IPS-18a (cell line): ENCODE measurements around the gene MROH7.
A peak's percentile ranks its signal among the peaks of the same experiment; 100 is the strongest.

Source experiments
- H3K27ac ChIP-seq: one replicate; pipeline ENCODE4 v1.5.1; 2013; ENCODE audit warnings: low read length
- H3K27me3 ChIP-seq: one replicate; pipeline ENCODE4 v1.6.1; 2013; ENCODE audit warnings: mild to moderate bottlenecking, low read length; ENCODE audit not compliant: control insufficient read depth, insufficient read depth
- H3K36me3 ChIP-seq: one replicate; pipeline ENCODE4 v1.6.1; 2013; ENCODE audit warnings: low read depth, low read length; ENCODE audit not compliant: control insufficient read depth
- H3K4me1 ChIP-seq: one replicate; pipeline ENCODE4 v1.6.1; 2013; ENCODE audit warnings: low read depth, low read length; ENCODE audit not compliant: control insufficient read depth
- H3K4me3 ChIP-seq: one replicate; pipeline ENCODE4 v1.5.1; 2013; ENCODE audit warnings: low read length
- H3K9ac ChIP-seq: one replicate; pipeline ENCODE4 v1.6.1; 2013; ENCODE audit warnings: mild to moderate bottlenecking, low read length, moderate library complexity
- H3K9me3 ChIP-seq: one replicate; pipeline ENCODE4 v1.6.1; 2013; ENCODE audit warnings: low read depth, low read length; ENCODE audit not compliant: control insufficient read depth

The MROH7 gene

DNA sequence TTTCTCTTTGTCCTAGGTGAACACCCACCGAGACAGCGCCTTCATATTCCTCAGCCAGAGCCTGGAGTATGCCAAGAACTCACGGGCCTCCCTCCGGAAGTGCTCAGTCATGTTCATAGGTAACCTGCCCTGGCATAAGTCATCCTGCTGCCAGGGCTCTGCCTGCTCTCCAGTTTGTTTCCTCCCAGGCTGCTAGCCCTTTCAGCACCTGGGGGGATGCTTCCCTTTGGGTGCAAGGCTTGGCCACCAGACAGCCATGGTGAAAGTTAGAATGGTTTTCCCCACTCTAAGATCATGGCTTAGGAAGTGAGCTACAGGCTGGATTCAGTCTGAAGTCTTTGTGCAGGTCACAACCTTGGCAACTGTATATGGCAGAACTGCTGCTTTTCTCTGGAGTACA, 64.8 kb downstream of the MROH7 start:
- H3K9me3 ChIP-seq = no peaks in the 10 kb centered on the region
- H3K4me1 ChIP-seq = no peaks in the 10 kb centered on the region
- H3K27me3 ChIP-seq = no peaks in the 10 kb centered on the region
- H3K4me3 ChIP-seq = no peak overlapping the region
- H3K27ac ChIP-seq = no peak overlapping the region
- no peaks in the 10 kb centered on the region for H3K36me3 ChIP-seq
- H3K9ac ChIP-seq = no peak overlapping the region

DNA sequence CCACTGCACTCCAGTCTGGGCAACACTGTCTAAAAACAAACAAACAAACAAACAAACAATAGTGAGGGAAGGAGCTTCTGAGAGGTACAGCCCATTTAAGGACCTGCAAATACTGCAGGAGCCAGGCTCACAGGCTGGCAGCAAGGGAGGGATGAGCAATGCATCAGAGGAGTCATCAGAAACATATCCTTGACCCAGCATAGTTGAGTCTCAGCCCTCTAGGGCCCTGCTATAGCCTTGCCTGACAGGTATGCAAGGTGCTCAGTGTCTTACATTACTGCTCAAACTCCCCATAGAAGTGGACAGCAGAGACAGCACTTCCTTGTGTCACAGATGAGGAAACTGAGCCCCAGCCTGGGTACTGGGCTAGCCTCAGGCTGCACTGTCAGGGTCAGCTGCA, 66.8 kb downstream of the MROH7 start:
- Histone ChIP-seq H3K9ac (no peak overlapping the region), H3K4me1 (no peaks in the 10 kb centered on the region), H3K27ac (no peak overlapping the region), H3K4me3 (no peak overlapping the region), H3K9me3 (no peaks in the 10 kb centered on the region), H3K36me3 (no peaks in the 10 kb centered on the region), H3K27me3 (no peaks in the 10 kb centered on the region)

DNA sequence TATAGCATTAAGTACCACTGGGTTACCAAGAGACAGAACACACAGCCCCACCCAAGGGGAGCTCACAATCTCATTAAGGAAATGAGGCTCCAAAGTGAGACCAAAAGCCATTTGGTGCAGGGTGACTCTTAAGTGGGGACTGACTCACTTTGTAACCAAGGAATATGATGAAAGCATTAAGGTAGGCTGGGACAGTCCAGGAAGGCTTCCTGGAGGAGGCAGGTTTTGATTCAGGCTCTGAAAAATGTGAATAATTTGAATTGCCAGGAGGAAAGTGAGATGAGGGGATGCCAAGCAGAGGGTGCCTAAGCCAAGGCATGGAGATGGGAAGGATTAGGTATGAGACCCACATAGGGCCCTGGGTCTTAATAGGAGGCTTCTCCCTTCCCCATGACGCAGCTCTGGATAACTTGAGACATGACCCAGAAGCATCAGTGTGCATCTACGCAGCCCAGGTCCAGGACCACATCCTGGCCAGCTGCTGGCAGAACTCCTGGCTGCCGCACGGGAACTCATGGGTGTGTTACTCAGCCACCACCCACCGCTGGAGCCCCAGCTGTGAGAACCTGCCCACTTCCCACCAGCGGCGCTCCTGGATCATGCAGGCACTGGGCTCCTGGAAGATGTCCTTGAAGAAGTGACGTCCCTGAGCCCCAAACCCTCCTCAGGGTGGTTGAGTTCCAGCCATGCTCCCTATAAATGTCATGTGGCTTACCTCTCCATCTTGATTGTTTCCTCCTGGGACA, 68.1 kb downstream of the MROH7 start:
- no peaks in the 10 kb centered on the region for H3K4me1 ChIP-seq
- no peaks in the 10 kb centered on the region for H3K27me3 ChIP-seq

DNA sequence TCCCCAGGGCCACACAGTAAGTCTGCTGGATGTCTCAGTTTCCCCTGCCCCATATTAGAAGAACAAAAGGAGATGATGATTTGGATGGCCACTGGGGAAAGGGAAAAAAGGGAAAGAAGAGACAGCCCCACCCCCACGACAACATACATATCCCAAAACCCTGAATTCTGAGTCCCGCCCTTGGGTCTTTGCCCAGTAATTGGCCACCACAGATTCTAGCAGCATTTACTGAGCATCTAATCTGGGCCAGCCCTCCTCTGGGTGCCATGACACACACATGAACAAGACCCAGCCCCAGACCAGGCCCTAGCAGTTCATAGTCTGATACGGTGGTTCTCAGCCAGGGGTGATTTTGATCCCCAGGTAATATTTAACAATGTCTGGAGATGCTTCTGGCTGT, 68.8 kb downstream of the MROH7 start:
- Histone ChIP-seq H3K27me3 (no peaks in the 10 kb centered on the region), H3K36me3 (no peaks in the 10 kb centered on the region), H3K9me3 (no peaks in the 10 kb centered on the region), H3K27ac (no peak overlapping the region), H3K4me3 (no peak overlapping the region), H3K4me1 (peaks cover 3% of the 10 kb centered on the region), H3K9ac (no peak overlapping the region)

More for the DNA sequence above, 68.1 kb downstream of the MROH7 start:
- H3K9ac ChIP-seq = no peak overlapping the region
- no peak overlapping the region for H3K4me3 ChIP-seq
- no peak overlapping the region for H3K27ac ChIP-seq
- no peaks in the 10 kb centered on the region for H3K9me3 ChIP-seq
- no peaks in the 10 kb centered on the region for H3K36me3 ChIP-seq

DNA sequence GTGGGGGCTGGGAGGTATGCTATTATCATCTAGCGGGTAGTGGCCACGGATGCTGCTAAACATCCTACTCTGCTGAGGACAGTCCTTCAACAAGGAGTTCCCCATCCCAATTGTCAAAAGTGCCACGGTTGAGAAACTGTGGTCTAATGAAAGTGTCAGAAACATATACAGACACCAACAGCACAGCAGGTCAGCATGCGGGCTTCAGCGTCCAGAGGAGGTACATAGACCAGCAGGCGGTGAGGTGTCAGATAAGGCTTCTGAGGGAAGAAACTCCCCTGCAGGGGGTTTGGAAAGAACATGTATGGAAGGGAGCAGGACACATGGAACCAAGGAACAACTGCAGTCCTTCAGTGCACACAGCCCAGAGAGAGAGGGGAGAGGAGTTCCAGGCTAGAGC, 69.3 kb downstream of the MROH7 start:
- Histone ChIP-seq H3K27me3 (no peaks in the 10 kb centered on the region), H3K4me1 (peaks cover 3% of the 10 kb centered on the region), H3K9me3 (no peaks in the 10 kb centered on the region), H3K9ac (no peak overlapping the region), H3K36me3 (no peaks in the 10 kb centered on the region), H3K4me3 (no peak overlapping the region), H3K27ac (no peak overlapping the region)

DNA sequence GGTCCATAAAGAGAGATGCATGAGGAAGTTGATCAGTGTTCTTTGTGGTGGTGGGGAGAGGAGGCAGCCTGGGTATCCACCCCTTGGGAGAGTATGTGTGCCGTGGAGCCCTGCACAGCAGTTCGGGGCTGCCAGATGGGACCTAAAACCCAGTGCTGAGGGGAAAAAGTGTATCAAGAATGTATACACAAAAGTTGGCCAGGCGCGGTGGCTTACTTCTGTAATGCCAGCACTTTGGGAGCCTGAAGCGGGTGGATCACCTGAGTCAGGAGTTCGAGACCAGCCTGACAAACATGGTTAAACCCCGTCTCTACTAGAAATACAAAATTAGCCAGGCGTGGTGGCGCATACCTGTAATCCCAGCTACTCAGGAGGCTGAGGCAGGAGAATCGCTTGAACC, 70.0 kb downstream of the MROH7 start:
- Histone ChIP-seq H3K4me3 (no peak overlapping the region), H3K4me1 (peaks cover 5% of the 10 kb centered on the region), H3K27me3 (no peaks in the 10 kb centered on the region), H3K9me3 (no peaks in the 10 kb centered on the region), H3K36me3 (no peaks in the 10 kb centered on the region), H3K27ac (no peak overlapping the region), H3K9ac (no peak overlapping the region)

DNA sequence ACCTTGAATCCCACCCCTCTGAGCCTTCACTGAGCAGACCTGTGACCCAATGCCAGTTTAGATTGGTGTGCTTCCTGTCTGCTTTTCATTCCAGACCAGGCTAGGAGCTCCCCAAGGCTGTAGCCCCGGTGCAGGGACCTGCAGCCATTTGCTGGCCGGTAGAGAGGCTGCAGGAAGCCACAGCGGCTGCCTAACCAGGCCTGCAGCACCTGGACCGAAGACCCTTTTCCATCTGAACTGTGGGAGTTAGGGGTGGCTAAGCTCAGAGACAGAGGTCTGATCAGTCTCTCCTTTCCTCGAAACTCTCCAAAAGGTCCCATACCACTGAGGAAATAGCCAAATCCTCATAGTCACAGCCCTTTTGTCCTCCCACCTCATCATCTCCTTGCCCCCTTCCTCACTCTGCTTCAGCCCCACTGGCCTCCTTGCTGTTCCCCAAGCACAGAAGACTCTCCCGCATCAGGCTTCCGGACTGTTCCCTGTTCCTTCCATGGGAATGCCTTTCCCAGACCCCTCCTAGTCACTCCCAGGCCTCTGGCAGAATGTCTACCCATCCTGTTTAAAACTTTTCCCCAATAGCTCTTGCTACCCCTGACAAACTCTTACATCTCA, 73.4 kb downstream of the MROH7 start:
- peak overlapping the region; percentile 88 for H3K9ac ChIP-seq
- peaks cover 9% of the 10 kb centered on the region for H3K36me3 ChIP-seq
- no peaks in the 10 kb centered on the region for H3K9me3 ChIP-seq
- no peak overlapping the region for H3K27ac ChIP-seq
- H3K4me3 ChIP-seq = peak overlapping the region; percentile 98
- H3K4me1 ChIP-seq = peaks cover 9% of the 10 kb centered on the region
- no peaks in the 10 kb centered on the region for H3K27me3 ChIP-seq

DNA sequence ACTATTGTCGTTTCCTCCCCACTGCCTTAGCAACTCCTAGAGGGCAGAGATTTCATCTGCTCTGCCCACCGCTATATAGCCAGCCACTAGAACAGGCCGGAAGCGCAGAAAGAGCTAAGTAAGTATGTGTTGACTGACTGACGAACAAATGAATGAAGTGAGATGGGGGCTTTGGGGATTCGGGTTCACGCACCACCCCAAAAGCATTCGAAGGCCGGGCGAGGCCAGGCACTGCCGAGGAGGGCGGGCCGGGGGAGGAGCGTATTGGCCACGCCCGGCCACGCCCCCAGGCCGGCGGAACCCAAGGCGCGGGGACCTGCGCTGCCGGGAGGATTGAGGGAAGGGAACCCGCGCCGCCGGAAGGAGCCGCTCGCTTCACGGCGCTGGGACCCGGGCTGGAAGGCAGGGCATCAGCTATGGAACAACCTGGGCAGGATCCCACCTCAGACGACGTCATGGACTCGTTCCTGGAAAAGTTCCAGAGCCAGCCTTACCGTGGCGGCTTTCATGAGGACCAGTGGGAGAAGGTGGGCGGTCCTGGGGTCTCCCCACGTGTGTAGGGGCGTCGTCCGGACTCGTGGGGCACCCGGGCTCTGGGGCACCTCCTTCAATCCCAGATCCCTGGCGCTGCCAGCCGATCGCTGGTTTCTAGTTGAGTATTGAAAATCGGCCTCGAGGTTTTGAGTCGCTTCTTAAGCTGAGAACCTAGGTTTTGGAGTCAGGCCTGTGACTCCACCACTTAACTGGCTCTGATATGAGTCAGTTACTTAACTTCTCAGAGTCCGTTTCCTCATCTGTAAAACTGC, 74.1 kb downstream of the MROH7 start, which contains the start of gene TTC4:
TSS of gene TTC4 (plus strand) at position 369 of the 806 bp plus-strand sequence. CDS start at position 417, 48 bp downstream.
- H3K9ac ChIP-seq = peak within 1 kb of the TSS; percentile 88
- peak within 1 kb of the TSS; percentile 98 for H3K4me3 ChIP-seq
- peaks cover 14% of the 10 kb centered on the region for H3K36me3 ChIP-seq
- no peaks in the 10 kb centered on the region for H3K27me3 ChIP-seq
- no peaks in the 10 kb centered on the region for H3K9me3 ChIP-seq
- H3K4me1 ChIP-seq = peaks cover 9% of the 10 kb centered on the region
- peak within 1 kb of the TSS; percentile 30 for H3K27ac ChIP-seq

DNA sequence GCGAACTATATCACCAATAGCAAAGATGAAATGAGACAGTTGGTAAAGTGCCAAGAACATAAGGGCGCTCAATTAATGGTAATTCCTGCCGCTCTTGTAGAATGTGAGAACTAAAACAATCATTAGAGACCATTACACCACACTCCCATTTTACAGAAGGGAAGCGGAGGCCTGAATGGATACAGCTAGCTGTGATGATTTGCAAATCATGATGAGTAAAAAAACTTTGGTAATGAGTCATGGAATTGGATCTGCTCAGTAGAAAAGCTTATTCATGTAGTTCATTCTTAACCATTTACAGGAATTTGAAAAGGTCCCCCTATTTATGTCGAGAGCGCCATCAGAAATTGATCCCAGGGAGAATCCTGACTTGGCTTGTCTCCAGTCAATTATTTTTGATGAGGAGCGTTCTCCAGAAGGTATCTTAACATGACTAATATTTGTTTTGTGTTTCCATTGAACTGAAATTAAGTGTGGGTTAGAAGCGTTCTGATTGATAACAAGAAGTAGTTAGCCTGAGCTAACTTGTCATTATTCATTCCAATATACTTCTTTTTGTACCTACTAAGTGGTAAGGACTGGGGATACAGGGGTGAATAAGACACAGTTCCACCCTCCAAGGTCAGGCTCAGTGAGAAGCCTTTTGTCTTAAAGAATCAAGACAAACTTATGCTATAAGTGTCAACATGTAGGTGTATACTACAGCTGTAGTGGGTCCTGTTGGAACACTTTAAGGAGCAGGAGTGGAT, 74.9 kb downstream of the MROH7 start:
- H3K4me1 ChIP-seq = peaks cover 9% of the 10 kb centered on the region
- peak overlapping the region; percentile 98 for H3K4me3 ChIP-seq
- no peaks in the 10 kb centered on the region for H3K27me3 ChIP-seq
- peaks cover 20% of the 10 kb centered on the region for H3K36me3 ChIP-seq
- peak overlapping the region; percentile 30 for H3K27ac ChIP-seq
- H3K9me3 ChIP-seq = no peaks in the 10 kb centered on the region
- H3K9ac ChIP-seq = peak overlapping the region; percentile 88

DNA sequence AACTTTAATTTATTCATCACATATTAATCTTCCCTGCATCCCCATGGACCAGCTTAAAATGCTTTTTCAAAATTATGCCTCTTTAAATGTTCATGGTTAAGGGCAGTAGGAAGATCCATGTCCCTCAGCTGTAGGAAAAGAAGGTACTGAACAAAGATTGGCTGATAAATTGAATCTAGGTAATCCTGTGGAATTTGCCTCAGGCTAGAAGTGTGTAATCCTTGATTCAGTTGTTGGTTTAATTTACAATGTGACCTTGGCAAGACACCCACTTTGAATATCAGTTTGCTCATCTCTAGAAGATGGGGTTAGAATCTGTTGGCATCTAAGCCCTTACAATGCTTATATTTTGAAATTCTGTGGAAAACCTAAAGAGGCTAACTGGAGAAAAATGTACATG, 80.1 kb downstream of the MROH7 start:
- Histone ChIP-seq H3K4me3 (no peak overlapping the region), H3K36me3 (peaks cover 68% of the 10 kb centered on the region), H3K27ac (no peak overlapping the region), H3K27me3 (no peaks in the 10 kb centered on the region), H3K9ac (no peak overlapping the region), H3K9me3 (no peaks in the 10 kb centered on the region), H3K4me1 (peaks cover 1% of the 10 kb centered on the region)

DNA sequence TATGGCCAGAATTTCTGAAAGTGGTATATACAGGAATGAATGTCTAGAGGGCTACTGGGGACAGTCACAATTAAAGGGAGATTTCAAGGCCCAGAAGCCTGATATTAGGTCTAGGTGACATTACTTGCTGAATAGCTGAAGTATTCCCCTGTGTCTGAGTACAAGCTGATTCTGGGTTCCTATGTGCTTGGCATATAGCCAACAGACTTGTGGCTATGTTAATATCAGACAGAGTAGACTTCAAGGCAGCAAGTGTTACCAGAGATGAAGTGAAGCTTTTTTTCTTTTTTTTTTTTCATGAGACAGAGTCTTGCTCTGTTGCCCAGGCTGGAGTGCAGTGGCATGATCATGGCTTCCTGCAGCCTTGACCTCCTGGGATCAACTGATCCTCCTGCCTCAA, 82.4 kb downstream of the MROH7 start:
- Histone ChIP-seq H3K9ac (no peak overlapping the region), H3K27ac (no peak overlapping the region), H3K4me3 (no peak overlapping the region), H3K27me3 (no peaks in the 10 kb centered on the region), H3K36me3 (peaks cover 82% of the 10 kb centered on the region), H3K4me1 (no peaks in the 10 kb centered on the region), H3K9me3 (no peaks in the 10 kb centered on the region)
